ENCODE data around the gene OR4K17. TPM values are rescaled to one million over a fixed set of nuclear protein-coding genes. Genes with fewer than 3 reads are reported as not detected.
"Not testable (repeated sequence)": the region's sequence is repeated elsewhere in the genome, so short reads cannot be mapped to it uniquely, and the experiment has no call there.

The OR4K17 gene, protein sequence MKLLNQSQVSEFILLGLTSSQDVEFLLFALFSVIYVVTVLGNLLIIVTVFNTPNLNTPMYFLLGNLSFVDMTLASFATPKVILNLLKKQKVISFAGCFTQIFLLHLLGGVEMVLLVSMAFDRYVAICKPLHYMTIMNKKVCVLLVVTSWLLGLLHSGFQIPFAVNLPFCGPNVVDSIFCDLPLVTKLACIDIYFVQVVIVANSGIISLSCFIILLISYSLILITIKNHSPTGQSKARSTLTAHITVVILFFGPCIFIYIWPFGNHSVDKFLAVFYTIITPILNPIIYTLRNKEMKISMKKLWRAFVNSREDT
- total RNA-seq: not detected
- not detected for polyA plus RNA-seq

DNA sequence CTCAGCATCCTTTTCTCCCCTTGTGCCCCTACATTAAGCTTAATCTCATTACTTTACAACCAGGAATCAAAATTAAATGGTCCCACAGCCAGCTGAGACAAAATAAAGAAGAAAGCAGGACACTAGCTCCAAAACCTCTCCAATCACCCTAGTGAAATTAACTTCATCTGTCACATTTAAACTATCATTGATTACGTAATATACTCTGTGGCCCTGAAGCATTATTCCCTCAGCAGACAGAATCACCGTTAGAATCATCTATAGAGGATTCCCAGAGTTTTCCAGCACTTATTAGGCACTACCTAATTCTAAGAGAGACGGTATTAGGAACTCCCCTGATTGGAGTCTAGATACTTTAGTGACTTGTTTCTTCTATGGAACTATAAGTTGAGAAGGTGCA lies at the start of gene OR4K17:
TSS of gene OR4K17 (plus strand) at position 302 of the 400 bp plus-strand sequence. CDS start 6,761 bp downstream, outside the sequence.
- H3K27me3 ChIP-seq (ENCODE audit: insufficient read depth, low read length, poor library complexity, severe bottlenecking): no peaks in the 10 kb centered on the region
- H3K36me3 ChIP-seq (ENCODE audit: insufficient read depth, low read length): no peaks in the 10 kb centered on the region
- CTCF ChIA-PET: no interaction called here
- no peak for DNase-seq
- H3K4me3 ChIP-seq (ENCODE audit: low read length): no peak within 1 kb of the TSS
- no peaks in the 10 kb centered on the region for H3K4me1 ChIP-seq (ENCODE audit: insufficient read depth, low read length)
- H3K27ac Mint-ChIP-seq: no peak within 1 kb of the TSS
- no peaks in the 10 kb centered on the region for H3K9me3 ChIP-seq (ENCODE audit: low read length)
- peaks cover 0 to 2% (median 0%) of the 10 kb centered on the region in 5 donors for H3K9me3 Mint-ChIP-seq
- H3K27me3 Mint-ChIP-seq: peaks cover 0 to 1% of the 10 kb centered on the region in 2 donors
- POLR2A ChIA-PET: no interaction called here
- H3K4me3 Mint-ChIP-seq: no peak within 1 kb of the TSS
- H3K27ac ChIP-seq (ENCODE audit: low read depth, low read length): no peak within 1 kb of the TSS
- H3K4me1 Mint-ChIP-seq: no peaks in the 10 kb centered on the region
- H3K36me3 Mint-ChIP-seq: no peaks in the 10 kb centered on the region

DNA sequence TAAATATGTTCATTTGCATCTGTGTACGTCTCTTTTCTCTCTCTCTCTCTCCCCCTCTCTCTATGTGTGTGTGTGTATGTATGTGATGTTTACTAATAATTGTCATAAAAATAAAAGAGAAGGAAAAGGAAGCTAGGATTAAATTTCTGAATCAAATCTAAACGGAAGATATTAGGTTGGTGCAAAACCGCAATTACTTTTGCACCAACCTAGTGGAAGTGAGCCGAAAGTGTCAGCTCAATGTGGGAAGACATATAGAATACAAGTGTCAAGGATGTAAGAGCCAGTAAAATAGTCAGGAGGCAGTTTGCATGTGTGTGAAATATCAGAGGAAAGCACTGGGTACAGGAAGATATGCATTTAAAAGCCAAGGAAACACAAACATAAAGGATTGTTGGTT lies 18.5 kb upstream of the OR4K17 start:
- Histone ChIP-seq H3K36me3 (ENCODE audit: insufficient read depth, low read length) (no peaks in the 10 kb centered on the region), H3K27me3 (ENCODE audit: insufficient read depth, low read length, poor library complexity, severe bottlenecking) (no peaks in the 10 kb centered on the region), H3K4me1 (ENCODE audit: insufficient read depth, low read length) (no peaks in the 10 kb centered on the region), H3K27ac (ENCODE audit: low read depth, low read length) (no peak overlapping the region), H3K4me3 (ENCODE audit: low read length) (no peak overlapping the region), H3K9me3 (ENCODE audit: low read length) (no peaks in the 10 kb centered on the region)
- H3K4me1 Mint-ChIP-seq: no peaks in the 10 kb centered on the region
- H3K9me3 Mint-ChIP-seq: no peaks in the 10 kb centered on the region
- ChIA-PET POLR2A (no interaction called here), CTCF (no interaction called here)
- H3K27ac Mint-ChIP-seq: no peak overlapping the region
- H3K36me3 Mint-ChIP-seq: no peaks in the 10 kb centered on the region
- peaks cover 0 to 3% of the 10 kb centered on the region in 2 donors for H3K27me3 Mint-ChIP-seq
- no peak overlapping the region for H3K4me3 Mint-ChIP-seq
- DNase-seq: no peak

DNA sequence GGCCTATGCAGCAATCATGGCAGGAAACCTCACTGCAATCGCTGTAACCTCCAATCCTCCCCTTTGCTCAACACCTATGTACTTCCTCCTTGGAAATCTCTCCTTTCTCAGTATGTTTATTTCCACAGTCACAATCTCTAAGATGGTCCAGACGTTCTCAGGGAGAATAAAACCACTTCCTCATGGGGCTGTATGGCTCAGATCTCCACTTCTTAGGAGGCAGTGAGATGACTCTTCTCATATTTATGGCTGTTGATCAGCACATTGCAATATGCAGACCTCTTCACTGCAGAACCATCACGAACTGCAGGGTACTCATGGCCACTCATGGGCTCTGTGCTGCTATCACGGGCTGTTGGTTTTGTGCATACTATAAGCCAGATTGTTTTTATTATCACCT lies 17.1 kb upstream of the OR4K17 start:
- ChIA-PET POLR2A (no interaction called here), CTCF (no interaction called here)
- Mint-ChIP-seq H3K36me3 (no peaks in the 10 kb centered on the region), H3K9me3 (no peaks in the 10 kb centered on the region), H3K27ac (no peak overlapping the region), H3K4me1 (no peaks in the 10 kb centered on the region), H3K27me3 (peaks cover 0 to 3% of the 10 kb centered on the region in 2 donors), H3K4me3 (no peak overlapping the region)
- Histone ChIP-seq H3K27me3 (ENCODE audit: insufficient read depth, low read length, poor library complexity, severe bottlenecking) (no peaks in the 10 kb centered on the region), H3K9me3 (ENCODE audit: low read length) (no peaks in the 10 kb centered on the region), H3K4me3 (ENCODE audit: low read length) (no peak overlapping the region), H3K36me3 (ENCODE audit: insufficient read depth, low read length) (no peaks in the 10 kb centered on the region), H3K27ac (ENCODE audit: low read depth, low read length) (no peak overlapping the region), H3K4me1 (ENCODE audit: insufficient read depth, low read length) (no peaks in the 10 kb centered on the region)
- no peak for DNase-seq

DNA sequence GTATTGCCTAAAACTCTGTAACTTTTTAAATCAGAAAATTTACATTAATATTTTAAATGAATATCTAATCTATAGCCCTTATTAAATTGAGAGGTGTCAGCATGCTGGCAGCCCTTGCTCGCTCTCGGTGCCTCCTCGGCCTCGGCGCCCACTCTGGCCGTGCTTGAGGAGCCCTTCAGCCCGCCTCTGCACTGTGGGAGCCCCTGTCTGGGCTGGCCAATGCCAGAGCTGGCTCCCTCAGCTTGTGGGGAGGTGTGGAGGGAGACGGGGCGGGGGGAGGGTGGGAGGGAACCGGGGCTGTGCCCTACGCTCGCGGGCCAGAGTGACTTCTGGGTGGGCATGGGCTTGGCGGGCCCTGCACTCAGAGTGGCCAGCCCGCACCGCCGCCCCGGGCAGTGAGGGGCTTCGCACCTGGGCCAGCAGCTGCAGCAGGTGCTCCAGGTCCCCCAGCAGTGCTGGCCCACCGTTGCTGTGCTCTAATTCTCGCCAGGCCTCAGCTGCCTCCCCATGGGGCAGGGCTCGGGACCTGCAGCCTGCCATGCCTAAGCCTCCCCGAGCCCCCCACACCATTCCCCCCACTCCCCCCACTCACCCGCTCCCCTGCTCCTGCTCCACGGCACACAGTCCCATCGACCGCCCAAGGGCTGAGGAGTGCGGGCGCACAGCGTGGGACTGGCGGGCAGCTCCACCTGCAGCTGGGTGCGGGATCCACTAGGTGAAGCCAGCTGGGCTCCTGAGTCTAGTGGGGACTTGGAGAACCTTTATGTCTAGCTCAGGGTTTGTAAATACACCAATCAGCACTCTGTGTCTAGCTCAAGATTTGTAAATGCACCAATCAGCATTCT lies 11.4 kb upstream of the OR4K17 start:
- H3K4me3 ChIP-seq (ENCODE audit: low read length); DNase-seq; H3K36me3 ChIP-seq (ENCODE audit: insufficient read depth, low read length); H3K4me1 Mint-ChIP-seq; H3K36me3 Mint-ChIP-seq; H3K4me1 ChIP-seq (ENCODE audit: insufficient read depth, low read length); CTCF ChIA-PET; H3K9me3 Mint-ChIP-seq; H3K27ac Mint-ChIP-seq; POLR2A ChIA-PET; H3K27ac ChIP-seq (ENCODE audit: low read depth, low read length); H3K4me3 Mint-ChIP-seq; H3K27me3 ChIP-seq (ENCODE audit: insufficient read depth, low read length, poor library complexity, severe bottlenecking); H3K9me3 ChIP-seq (ENCODE audit: low read length): not testable (repeated sequence)
- peaks cover 0 to 22% of the 10 kb centered on the region in 2 donors for H3K27me3 Mint-ChIP-seq

DNA sequence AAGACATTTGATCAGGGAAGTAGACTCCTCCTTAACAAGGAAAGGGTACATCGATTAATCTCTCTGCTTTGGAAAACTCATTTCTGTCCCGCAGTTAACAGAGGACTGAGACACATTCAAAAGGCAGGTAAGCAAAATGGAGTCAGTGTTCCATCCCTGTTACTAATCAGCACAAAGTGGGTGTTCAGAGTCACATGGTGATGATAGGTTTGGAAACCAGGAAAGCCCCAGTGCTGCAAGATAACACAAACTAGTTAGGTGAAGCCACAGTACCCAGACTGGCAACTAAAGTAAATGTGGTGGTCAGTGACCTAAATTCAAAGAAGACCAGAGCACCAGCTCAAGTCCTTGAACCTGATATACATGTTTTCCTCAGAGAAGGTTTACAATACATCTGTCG lies 1.8 kb downstream of the OR4K17 start:
- no peak overlapping the region for H3K27ac Mint-ChIP-seq
- Histone ChIP-seq H3K36me3 (ENCODE audit: insufficient read depth, low read length) (no peaks in the 10 kb centered on the region), H3K4me3 (ENCODE audit: low read length) (no peak overlapping the region), H3K27ac (ENCODE audit: low read depth, low read length) (no peak overlapping the region), H3K9me3 (ENCODE audit: low read length) (no peaks in the 10 kb centered on the region), H3K4me1 (ENCODE audit: insufficient read depth, low read length) (no peaks in the 10 kb centered on the region), H3K27me3 (ENCODE audit: insufficient read depth, low read length, poor library complexity, severe bottlenecking) (no peaks in the 10 kb centered on the region)
- ChIA-PET POLR2A (no interaction called here), CTCF (no interaction called here)
- no peaks in the 10 kb centered on the region for H3K9me3 Mint-ChIP-seq
- H3K36me3 Mint-ChIP-seq: no peaks in the 10 kb centered on the region
- no peak for DNase-seq
- no peaks in the 10 kb centered on the region for H3K4me1 Mint-ChIP-seq
- no peak overlapping the region for H3K4me3 Mint-ChIP-seq
- H3K27me3 Mint-ChIP-seq: peaks cover 0 to 1% of the 10 kb centered on the region in 2 donors

DNA sequence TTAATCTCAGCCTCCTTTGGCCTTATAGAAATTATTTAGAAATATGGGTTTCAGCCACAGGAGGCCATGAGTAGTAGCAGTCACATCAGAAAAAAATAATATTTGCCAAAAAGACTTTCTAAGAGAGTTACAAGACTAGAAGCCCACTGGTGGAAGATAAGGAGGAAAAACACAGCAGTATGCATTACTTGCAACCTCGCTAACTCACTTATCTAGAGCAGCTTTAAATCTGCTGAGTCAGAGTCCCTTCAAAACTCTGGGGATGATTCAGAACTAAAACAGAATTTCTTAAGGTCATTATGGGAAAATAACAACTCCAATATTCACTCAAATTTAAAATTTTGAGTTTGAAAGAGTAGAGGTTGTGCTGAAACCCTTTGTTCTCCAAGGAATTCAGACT lies 6.2 kb downstream of the OR4K17 start:
- no peak overlapping the region for H3K4me3 ChIP-seq (ENCODE audit: low read length)
- Mint-ChIP-seq H3K27ac (no peak overlapping the region), H3K4me3 (no peak overlapping the region), H3K27me3 (peaks cover 8 to 17% of the 10 kb centered on the region in 2 donors), H3K4me1 (no peaks in the 10 kb centered on the region), H3K9me3 (peaks cover 17 to 26% (median 24%) of the 10 kb centered on the region in 5 donors), H3K36me3 (peaks cover 0 to 3% (median 0%) of the 10 kb centered on the region in 3 donors)
- no peaks in the 10 kb centered on the region for H3K4me1 ChIP-seq (ENCODE audit: insufficient read depth, low read length)
- H3K36me3 ChIP-seq (ENCODE audit: insufficient read depth, low read length): no peaks in the 10 kb centered on the region
- ChIA-PET CTCF (interaction anchor here (0.7 kb wide), 1 partner anchor 19 kb away, joined by 3 read pairs; no protein-coding TSS in a partner anchor), POLR2A (no interaction called here)
- no peak for DNase-seq
- H3K9me3 ChIP-seq (ENCODE audit: low read length): no peaks in the 10 kb centered on the region
- H3K27ac ChIP-seq (ENCODE audit: low read depth, low read length): no peak overlapping the region
- no peaks in the 10 kb centered on the region for H3K27me3 ChIP-seq (ENCODE audit: insufficient read depth, low read length, poor library complexity, severe bottlenecking)

DNA sequence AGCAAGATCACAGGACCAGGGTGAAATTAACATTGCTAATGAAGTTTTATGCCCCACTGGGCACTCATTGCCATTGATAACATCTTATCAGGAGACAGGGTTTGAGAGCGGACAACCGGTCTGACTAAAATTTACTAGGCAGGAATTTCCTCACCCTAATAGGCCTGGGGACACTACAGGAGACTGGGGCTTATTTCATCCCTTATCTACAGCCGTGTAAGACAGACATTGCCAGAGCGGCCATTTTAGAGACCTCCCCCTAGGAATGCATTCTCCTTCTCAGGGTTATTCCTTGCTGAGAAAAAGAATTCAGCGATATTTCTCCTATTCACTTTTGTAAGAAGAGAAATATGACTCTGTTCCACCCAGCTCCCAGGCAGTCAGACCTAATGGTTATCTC lies 8.3 kb downstream of the OR4K17 start:
- Histone ChIP-seq H3K4me3 (ENCODE audit: low read length) (no peak overlapping the region), H3K36me3 (ENCODE audit: insufficient read depth, low read length) (no peaks in the 10 kb centered on the region), H3K27ac (ENCODE audit: low read depth, low read length) (no peak overlapping the region), H3K9me3 (ENCODE audit: low read length) (no peaks in the 10 kb centered on the region), H3K27me3 (ENCODE audit: insufficient read depth, low read length, poor library complexity, severe bottlenecking) (no peaks in the 10 kb centered on the region), H3K4me1 (ENCODE audit: insufficient read depth, low read length) (no peaks in the 10 kb centered on the region)
- CTCF ChIA-PET: no interaction called here
- Mint-ChIP-seq H3K27me3 (peaks cover 8 to 24% of the 10 kb centered on the region in 2 donors), H3K27ac (no peak overlapping the region), H3K36me3 (peaks cover 0 to 3% (median 0%) of the 10 kb centered on the region in 3 donors), H3K4me3 (no peak overlapping the region), H3K4me1 (no peaks in the 10 kb centered on the region), H3K9me3 (peaks cover 17 to 28% (median 24%) of the 10 kb centered on the region in 5 donors)
- POLR2A ChIA-PET: no interaction called here
- DNase-seq: no peak

DNA sequence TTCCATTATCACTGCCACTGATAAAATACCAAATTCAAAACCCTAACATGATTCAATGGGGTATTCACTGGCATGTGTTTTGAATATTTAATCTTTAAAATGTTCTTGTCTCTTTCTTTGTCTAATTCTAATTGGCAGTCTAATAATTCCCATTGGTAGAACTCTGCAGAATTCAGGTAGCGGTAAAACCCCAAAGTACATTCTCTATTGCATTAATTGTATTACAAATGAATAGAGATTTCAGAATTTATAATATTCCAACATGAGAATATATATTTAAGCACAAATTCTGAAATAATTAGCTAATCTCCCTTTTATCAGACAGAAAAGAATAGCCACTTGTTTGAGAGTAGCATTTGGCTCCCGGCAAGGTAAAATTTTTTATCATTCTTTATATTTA lies 28.0 kb downstream of the OR4K17 start, which contains the start of gene OR4N5:
TSS of gene OR4N5 (plus strand) at position 301 of the 400 bp plus-strand sequence. CDS start 4,916 bp downstream, outside the sequence.
- POLR2A ChIA-PET: no interaction called here
- H3K27ac Mint-ChIP-seq: no peak within 1 kb of the TSS
- Histone ChIP-seq H3K9me3 (ENCODE audit: low read length) (no peaks in the 10 kb centered on the region), H3K4me1 (ENCODE audit: insufficient read depth, low read length) (no peaks in the 10 kb centered on the region), H3K27ac (ENCODE audit: low read depth, low read length) (no peak within 1 kb of the TSS), H3K4me3 (ENCODE audit: low read length) (no peak within 1 kb of the TSS), H3K27me3 (ENCODE audit: insufficient read depth, low read length, poor library complexity, severe bottlenecking) (no peaks in the 10 kb centered on the region), H3K36me3 (ENCODE audit: insufficient read depth, low read length) (no peaks in the 10 kb centered on the region)
- H3K36me3 Mint-ChIP-seq: no peaks in the 10 kb centered on the region
- no peak for DNase-seq
- H3K27me3 Mint-ChIP-seq: peaks cover 6 to 29% of the 10 kb centered on the region in 2 donors
- H3K4me3 Mint-ChIP-seq: no peak within 1 kb of the TSS
- no peaks in the 10 kb centered on the region for H3K4me1 Mint-ChIP-seq
- CTCF ChIA-PET: no interaction called here
- H3K9me3 Mint-ChIP-seq: peaks cover 0 to 3% (median 0%) of the 10 kb centered on the region in 5 donors

Data from CD8-positive, alpha-beta memory T cell (primary cell).